Muscle layer of colon (tissue), 2 donors: ENCODE results near the gene MYO1F.
"Not testable (repeated sequence)": the region's sequence is repeated elsewhere in the genome, so short reads cannot be mapped to it uniquely, and the experiment has no call there.

Experiments
- H3K27ac ChIP-seq: one replicate; pipeline ENCODE4 v1.7.0; 2013; ENCODE audit warnings: low read depth, mild to moderate bottlenecking, low read length, moderate library complexity
- H3K27me3 ChIP-seq, 2 donors: one replicate each; pipeline ENCODE4 v1.7.0; 2013; ENCODE audit warnings: low read length in 2 of 2, mild to moderate bottlenecking in 2 of 2; ENCODE audit not compliant: insufficient read depth in 2 of 2, control insufficient read depth in 1 of 2
- H3K36me3 ChIP-seq: one replicate; pipeline ENCODE4 v1.7.0; 2013; ENCODE audit warnings: mild to moderate bottlenecking, low read length; ENCODE audit not compliant: insufficient read depth
- H3K4me1 ChIP-seq: one replicate; pipeline ENCODE4 v1.7.0; 2013; ENCODE audit warnings: mild to moderate bottlenecking, low read length; ENCODE audit not compliant: insufficient read depth
- H3K4me3 ChIP-seq, 2 donors: one replicate each; pipeline ENCODE4 v1.7.0; 2013; ENCODE audit warnings: low read length in 2 of 2, low read depth in 1 of 2, mild to moderate bottlenecking in 1 of 2, moderate library complexity in 1 of 2
- H3K9ac ChIP-seq: one replicate; pipeline ENCODE4 v1.7.0; 2013; ENCODE audit warnings: low read length
- H3K9me3 ChIP-seq: one replicate; pipeline ENCODE4 v1.7.0; 2013; ENCODE audit warnings: mild to moderate bottlenecking, low read length
- donor health status: abdominal sarcoma.
- donor health status: Adenocarcinoma of cecum.

The MYO1F gene

GRCh38 chr19:8576273-8576993, 809 bp downstream of the MYO1F start:
- no peak overlapping the region for H3K9ac ChIP-seq
- no peaks in the 10 kb centered on the region for H3K4me1 ChIP-seq
- H3K36me3 ChIP-seq: no peaks in the 10 kb centered on the region
- peak overlapping the region in 1 of 2 donors; percentile 8 for H3K4me3 ChIP-seq
- H3K9me3 ChIP-seq: no peaks in the 10 kb centered on the region
- peaks cover 0 to 18% of the 10 kb centered on the region in 2 donors for H3K27me3 ChIP-seq
- no peak overlapping the region for H3K27ac ChIP-seq

GRCh38 chr19:8575467-8575997, 1.7 kb downstream of the MYO1F start:
- Histone ChIP-seq H3K27me3 (peaks cover 0 to 18% of the 10 kb centered on the region in 2 donors), H3K9me3 (no peaks in the 10 kb centered on the region), H3K9ac (no peak overlapping the region), H3K27ac (no peak overlapping the region), H3K4me1 (no peaks in the 10 kb centered on the region), H3K36me3 (no peaks in the 10 kb centered on the region), H3K4me3 (peak overlapping the region in 1 of 2 donors; percentile 9)

GRCh38 chr19:8574619-8574922, 2.7 kb downstream of the MYO1F start:
- not testable (repeated sequence) for H3K4me3 ChIP-seq

GRCh38 chr19:8573316-8573715, 3.9 kb downstream of the MYO1F start:
- H3K36me3 ChIP-seq: no peaks in the 10 kb centered on the region

More at GRCh38 chr19:8574619-8574922, 2.7 kb downstream of the MYO1F start:
- H3K9ac ChIP-seq, H3K36me3 ChIP-seq, H3K4me1 ChIP-seq, H3K27ac ChIP-seq, H3K9me3 ChIP-seq: not testable (repeated sequence)
- H3K27me3 ChIP-seq: peaks cover 0 to 18% of the 10 kb centered on the region in 2 donors

GRCh38 chr19:8571006-8571411, 6.2 kb downstream of the MYO1F start:
- Histone ChIP-seq H3K4me3 (no peak overlapping the region), H3K9me3 (no peaks in the 10 kb centered on the region), H3K9ac (no peak overlapping the region), H3K36me3 (no peaks in the 10 kb centered on the region), H3K27me3 (no peaks in the 10 kb centered on the region), H3K4me1 (no peaks in the 10 kb centered on the region), H3K27ac (no peak overlapping the region)

More at GRCh38 chr19:8573316-8573715, 3.9 kb downstream of the MYO1F start:
- no peak overlapping the region for H3K27ac ChIP-seq
- H3K9ac ChIP-seq: no peak overlapping the region
- H3K4me3 ChIP-seq: no peak overlapping the region
- no peaks in the 10 kb centered on the region for H3K4me1 ChIP-seq
- H3K27me3 ChIP-seq: peaks cover 0 to 14% of the 10 kb centered on the region in 2 donors
- H3K9me3 ChIP-seq: no peaks in the 10 kb centered on the region

GRCh38 chr19:8569066-8569771, 8.0 kb downstream of the MYO1F start:
- H3K4me1 ChIP-seq: no peaks in the 10 kb centered on the region
- no peaks in the 10 kb centered on the region for H3K27me3 ChIP-seq
- H3K9me3 ChIP-seq: no peaks in the 10 kb centered on the region
- no peak overlapping the region for H3K4me3 ChIP-seq
- no peaks in the 10 kb centered on the region for H3K36me3 ChIP-seq
- H3K9ac ChIP-seq: no peak overlapping the region
- no peak overlapping the region for H3K27ac ChIP-seq

GRCh38 chr19:8567522-8568172, 9.6 kb downstream of the MYO1F start:
- H3K4me1 ChIP-seq: no peaks in the 10 kb centered on the region
- H3K36me3 ChIP-seq: no peaks in the 10 kb centered on the region
- no peaks in the 10 kb centered on the region for H3K9me3 ChIP-seq
- no peak overlapping the region for H3K27ac ChIP-seq
- no peak overlapping the region for H3K9ac ChIP-seq
- no peak overlapping the region for H3K4me3 ChIP-seq
- no peaks in the 10 kb centered on the region for H3K27me3 ChIP-seq

GRCh38 chr19:8566855-8567254, 10.4 kb downstream of the MYO1F start:
- no peaks in the 10 kb centered on the region for H3K27me3 ChIP-seq
- no peaks in the 10 kb centered on the region for H3K36me3 ChIP-seq
- H3K27ac ChIP-seq: no peak overlapping the region
- no peak overlapping the region for H3K4me3 ChIP-seq
- no peaks in the 10 kb centered on the region for H3K9me3 ChIP-seq
- H3K9ac ChIP-seq: no peak overlapping the region
- H3K4me1 ChIP-seq: no peaks in the 10 kb centered on the region

GRCh38 chr19:8564866-8565265, 12.4 kb downstream of the MYO1F start:
- not testable (repeated sequence) for H3K9me3 ChIP-seq, H3K4me1 ChIP-seq, H3K27me3 ChIP-seq, H3K27ac ChIP-seq, H3K9ac ChIP-seq, H3K36me3 ChIP-seq, H3K4me3 ChIP-seq

- Histone ChIP-seq H3K27me3 (no peaks in the 10 kb centered on the region), H3K4me1 (no peaks in the 10 kb centered on the region), H3K9ac (no peak overlapping the region), H3K36me3 (no peaks in the 10 kb centered on the region), H3K9me3 (no peaks in the 10 kb centered on the region), H3K27ac (no peak overlapping the region), H3K4me3 (no peak overlapping the region)
Measured at GRCh38 chr19:8561075-8561764, 16.0 kb downstream of the MYO1F start.

- Histone ChIP-seq H3K36me3 (no peaks in the 10 kb centered on the region), H3K27ac (no peak overlapping the region), H3K4me1 (no peaks in the 10 kb centered on the region), H3K9me3 (no peaks in the 10 kb centered on the region), H3K4me3 (no peak overlapping the region), H3K9ac (no peak overlapping the region), H3K27me3 (no peaks in the 10 kb centered on the region)
Measured at GRCh38 chr19:8558325-8558724, 18.9 kb downstream of the MYO1F start.
